K562 (cell line): ENCODE data around the gene MC1R. TPM values are rescaled to one million over a fixed set of nuclear protein-coding genes. Genes with fewer than 3 reads are reported as not detected.

Experiments used
- ATAC-seq: fragments of 200-7000 bp; cut with Tn5 transposase; 3 replicates; pipeline ENCODE4 v1.9.1; 2020; ENCODE audit warnings: moderate library complexity
- BruUV-seq: library from RNA; stranded (reverse); fragments of 400-500 nt; replicated peaks from 2 replicates; lab custom pipeline; 2021; lab: Mats Ljungman, UMichigan
- CTCF ChIA-PET: fragments of 300-600 bp; formaldehyde crosslinking; extraction: SDS; loops from one replicate; lab custom pipeline; 2021; ENCODE audit warnings: low intra/inter-chr PET ratio; lab: Yijun Ruan, JAX
- POLR2A ChIA-PET: fragments of 300-600, 350-650 bp; sonication (Branson Sonifier 250); formaldehyde crosslinking; extraction: SDS; loops from one replicate; lab custom pipeline; 2021; ENCODE audit warnings: antibody characterized with exemption, inconsistent platforms; lab: Yijun Ruan, JAX
- DNase-seq, 4 experiments: peaks; one replicate each; pipeline versions ENCODE4 v3.0.0 to v3.0.0-alpha.2; 2011 to 2018; ENCODE audit warnings: low spot score in 3 of 4, mixed read lengths in 3 of 4; ENCODE audit errors: extremely low read depth in 1 of 4
- FAIRE-seq: peaks from 2 replicates; lab custom pipeline; 2011; peaks lifted over from hg19 to GRCh38; lab: Jason Lieb, UNC
- H2AFZ ChIP-seq: 2 replicates; pipeline ENCODE4 v1.6.0; 2011; ENCODE audit warnings: low read depth, low read length, control low read depth, inconsistent platforms
- H3K27ac ChIP-seq: fragments of 200-600 bp; 3 replicates; pipeline ENCODE4 v1.8.0; 2011; ENCODE audit warnings: low read depth, mild to moderate bottlenecking, control low read depth, inconsistent platforms, low read length, moderate library complexity, mixed read lengths; ENCODE audit errors: extremely low read depth
- H3K27me3 ChIP-seq, 2 experiments: fragments of 300-600 bp in 1 of 2; 2 replicates in 1 of 2; 3 replicates in 1 of 2; pipeline versions ENCODE4 v1.6.0 to v1.8.0; 2011; ENCODE audit warnings: inconsistent platforms in 2 of 2, low read length in 2 of 2, mild to moderate bottlenecking in 1 of 2, mixed read lengths in 1 of 2, moderate library complexity in 1 of 2; ENCODE audit not compliant: control insufficient read depth in 2 of 2, insufficient read depth in 2 of 2
- H3K36me3 ChIP-seq: fragments of 300-600 bp; 3 replicates; pipeline ENCODE4 v1.8.0; 2011; ENCODE audit warnings: mild to moderate bottlenecking, low read length, inconsistent platforms; ENCODE audit not compliant: control insufficient read depth, insufficient read depth
- H3K4me1 ChIP-seq, 2 experiments: fragments of 200-600 bp in 1 of 2; replicated peaks in 1 of 2; 2 replicates in 1 of 2; 3 replicates in 1 of 2; pipeline versions ENCODE4 v1.5.1 to v1.8.0; 2011; ENCODE audit warnings: inconsistent platforms in 2 of 2, low read length in 2 of 2, mild to moderate bottlenecking in 1 of 2, mixed read lengths in 1 of 2, moderate library complexity in 1 of 2; ENCODE audit not compliant: control insufficient read depth in 2 of 2, insufficient read depth in 2 of 2
- H3K4me2 ChIP-seq: 2 replicates; pipeline ENCODE4 v1.6.1; 2011; ENCODE audit warnings: low read length, control low read depth, inconsistent platforms, mixed read lengths; ENCODE audit not compliant: insufficient read depth
- H3K4me3 ChIP-seq: fragments of 200-600 bp; sonication (generic), shearing (Covaris generic); 2 replicates; pipeline ENCODE4 v1.5.1; 2016; ENCODE audit warnings: control low read depth, inconsistent platforms
- H3K79me2 ChIP-seq: fragments of 200-600 bp; 3 replicates; pipeline ENCODE4 v1.8.0; 2011; ENCODE audit warnings: low read length, inconsistent platforms; ENCODE audit not compliant: control insufficient read depth, insufficient read depth
- H3K9ac ChIP-seq, 2 experiments: 2 replicates each; pipeline versions ENCODE4 v1.6.0 to v1.6.1; 2011; ENCODE audit warnings: low read depth in 2 of 2, low read length in 2 of 2, control low read depth in 1 of 2, inconsistent platforms in 1 of 2, mild to moderate bottlenecking in 1 of 2, mixed read lengths in 1 of 2; ENCODE audit not compliant: insufficient read depth in 1 of 2
- H3K9me1 ChIP-seq: one replicate; pipeline ENCODE4 v1.6.0; 2011; ENCODE audit warnings: inconsistent platforms, mild to moderate bottlenecking, low read length, moderate library complexity; ENCODE audit not compliant: control insufficient read depth, insufficient read depth
- H3K9me3 ChIP-seq: replicated peaks from 2 replicates; pipeline ENCODE4 v1.5.1; 2011; ENCODE audit warnings: low read depth, low read length, inconsistent platforms; ENCODE audit not compliant: control insufficient read depth, insufficient read depth
- H4K20me1 ChIP-seq: replicated peaks from 2 replicates; pipeline ENCODE4 v1.6.1; 2011; ENCODE audit warnings: low read length, inconsistent platforms, mixed read lengths; ENCODE audit not compliant: control insufficient read depth, insufficient read depth
- BRF1 ChIP-seq: IDR thresholded peaks from 3 replicates; pipeline ENCODE4 v1.6.1; 2011; ENCODE audit warnings: borderline replicate concordance, mild to moderate bottlenecking; ENCODE audit not compliant: insufficient read length; ENCODE audit errors: extremely low read depth
- CSDE1 ChIP-seq, 2 experiments: fragments of 450-650 bp; IDR thresholded peaks; 2 replicates each; pipeline ENCODE4 v1.6.1; 2016; ENCODE audit warnings: mild to moderate bottlenecking in 1 of 2
- MNT ChIP-seq, 2 experiments: fragments of 450-650 bp; conservative IDR thresholded peaks; 2 replicates each; pipeline ENCODE4 v1.6.1; 2017; ENCODE audit warnings: mild to moderate bottlenecking in 2 of 2, moderate library complexity in 2 of 2
- WGBS: fragments of 100-300 bp; shearing (Covaris generic); methylation state at CpG from one replicate; pipeline ENCODE4 v1.1.6; 2016; ENCODE audit warnings: low coverage, mixed read lengths; ENCODE audit not compliant: insufficient coverage; ENCODE audit errors: missing lambda C conversion rate; 5-methylcytosine and 5-hydroxymethylcytosine counted together
- in situ Hi-C: fragments of 300-500 bp; cut with MboI; formaldehyde crosslinking; loops from 4 replicates; pipeline ENCODE4 v1.15.0; 2018; ENCODE audit warnings: inconsistent platforms, mixed read lengths
- intact Hi-C: fragments of 100-400 bp; cut with micrococcal nuclease; formaldehyde crosslinking; loops from 2 replicates; pipeline ENCODE4 v1.14.2; 2022
- polyA plus RNA-seq, 8 experiments: library from polyadenylated mRNA; depleted of rRNA in 4 of 8; stranded (reverse) in 5 of 8; unstranded in 3 of 8; fragments of >200 nt; fragmentation: Nextera tagmentation in 2 of 8; fragmentation: Illumina TruSeq in 1 of 8; extraction: Ambion mirVana in 2 of 8; extraction: Trizol in 1 of 8; gene quantifications; 2 replicates each; pipeline versions ENCODE4 v1.2.1 to v1.2.3, GENCODE V29; 2011 to 2014; ENCODE audit warnings: inconsistent platforms in 1 of 8, missing spikeins in 1 of 8
- total RNA-seq, 7 experiments: library from RNA; depleted of rRNA in 6 of 7; stranded (reverse); fragments of >200 nt in 6 of 7; fragmentation: Illumina TruSeq in 2 of 7; extraction: Trizol in 2 of 7; gene quantifications; 2 replicates each; pipeline versions ENCODE4 v1.2.1 to v1.2.3, GENCODE V29; 2011 to 2021; ENCODE audit warnings: low replicate concordance in 1 of 7
- TF ChIP-seq, protein P1 (sequence below): sonication (generic); formaldehyde crosslinking; IDR thresholded peaks from 2 replicates; pipeline ENCODE4 v1.4.0; 2020; ENCODE audit warnings: mild to moderate bottlenecking, missing genetic modification reagents
- TF ChIP-seq, protein P2 (sequence below), 2 experiments: fragments of 450-650 bp; formaldehyde crosslinking in 1 of 2; IDR thresholded peaks; 2 replicates each; pipeline versions ENCODE4 v1.4.0 to v1.6.1; 2014 to 2020; ENCODE audit warnings: mild to moderate bottlenecking in 2 of 2, borderline replicate concordance in 1 of 2, low read depth in 1 of 2

MC1R gene
- total and polyA plus RNA-seq, 9 of the 15 experiments (the other 6 are each of a cell fraction or from before 2014, with no cell fraction given) = 0.14 to 5.3 (median 2.5) TPM; not detected in 1

GRCh38 chr16:89923640-89924296 is 5.1 kb downstream of the MC1R start (continued):
- TF ChIP-seq, protein P1, sequence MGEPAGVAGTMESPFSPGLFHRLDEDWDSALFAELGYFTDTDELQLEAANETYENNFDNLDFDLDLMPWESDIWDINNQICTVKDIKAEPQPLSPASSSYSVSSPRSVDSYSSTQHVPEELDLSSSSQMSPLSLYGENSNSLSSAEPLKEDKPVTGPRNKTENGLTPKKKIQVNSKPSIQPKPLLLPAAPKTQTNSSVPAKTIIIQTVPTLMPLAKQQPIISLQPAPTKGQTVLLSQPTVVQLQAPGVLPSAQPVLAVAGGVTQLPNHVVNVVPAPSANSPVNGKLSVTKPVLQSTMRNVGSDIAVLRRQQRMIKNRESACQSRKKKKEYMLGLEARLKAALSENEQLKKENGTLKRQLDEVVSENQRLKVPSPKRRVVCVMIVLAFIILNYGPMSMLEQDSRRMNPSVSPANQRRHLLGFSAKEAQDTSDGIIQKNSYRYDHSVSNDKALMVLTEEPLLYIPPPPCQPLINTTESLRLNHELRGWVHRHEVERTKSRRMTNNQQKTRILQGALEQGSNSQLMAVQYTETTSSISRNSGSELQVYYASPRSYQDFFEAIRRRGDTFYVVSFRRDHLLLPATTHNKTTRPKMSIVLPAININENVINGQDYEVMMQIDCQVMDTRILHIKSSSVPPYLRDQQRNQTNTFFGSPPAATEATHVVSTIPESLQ (CRISPR knock-in tag) = no peak
- TF ChIP-seq MNT (conservative IDR thresholded peaks at IDR 0.05) (no peak), BRF1 (no peak)

GRCh38 chr16:89924297-89924924 is 5.7 kb downstream of the MC1R start:
- FAIRE-seq (peak; percentile 85), DNase-seq (peak; percentile 46 to 78 (median 52))
- no peak overlapping the region for H3K27ac ChIP-seq
- TF ChIP-seq, protein P2, sequence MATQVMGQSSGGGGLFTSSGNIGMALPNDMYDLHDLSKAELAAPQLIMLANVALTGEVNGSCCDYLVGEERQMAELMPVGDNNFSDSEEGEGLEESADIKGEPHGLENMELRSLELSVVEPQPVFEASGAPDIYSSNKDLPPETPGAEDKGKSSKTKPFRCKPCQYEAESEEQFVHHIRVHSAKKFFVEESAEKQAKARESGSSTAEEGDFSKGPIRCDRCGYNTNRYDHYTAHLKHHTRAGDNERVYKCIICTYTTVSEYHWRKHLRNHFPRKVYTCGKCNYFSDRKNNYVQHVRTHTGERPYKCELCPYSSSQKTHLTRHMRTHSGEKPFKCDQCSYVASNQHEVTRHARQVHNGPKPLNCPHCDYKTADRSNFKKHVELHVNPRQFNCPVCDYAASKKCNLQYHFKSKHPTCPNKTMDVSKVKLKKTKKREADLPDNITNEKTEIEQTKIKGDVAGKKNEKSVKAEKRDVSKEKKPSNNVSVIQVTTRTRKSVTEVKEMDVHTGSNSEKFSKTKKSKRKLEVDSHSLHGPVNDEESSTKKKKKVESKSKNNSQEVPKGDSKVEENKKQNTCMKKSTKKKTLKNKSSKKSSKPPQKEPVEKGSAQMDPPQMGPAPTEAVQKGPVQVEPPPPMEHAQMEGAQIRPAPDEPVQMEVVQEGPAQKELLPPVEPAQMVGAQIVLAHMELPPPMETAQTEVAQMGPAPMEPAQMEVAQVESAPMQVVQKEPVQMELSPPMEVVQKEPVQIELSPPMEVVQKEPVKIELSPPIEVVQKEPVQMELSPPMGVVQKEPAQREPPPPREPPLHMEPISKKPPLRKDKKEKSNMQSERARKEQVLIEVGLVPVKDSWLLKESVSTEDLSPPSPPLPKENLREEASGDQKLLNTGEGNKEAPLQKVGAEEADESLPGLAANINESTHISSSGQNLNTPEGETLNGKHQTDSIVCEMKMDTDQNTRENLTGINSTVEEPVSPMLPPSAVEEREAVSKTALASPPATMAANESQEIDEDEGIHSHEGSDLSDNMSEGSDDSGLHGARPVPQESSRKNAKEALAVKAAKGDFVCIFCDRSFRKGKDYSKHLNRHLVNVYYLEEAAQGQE (IDR thresholded peaks at IDR 0.05; ENCODE audit: borderline replicate concordance) = peak; percentile 94
- TF ChIP-seq, protein P2 (CRISPR knock-in tag; IDR thresholded peaks at IDR 0.05; ENCODE audit: low read depth) = peak; percentile 73
- TF ChIP-seq CSDE1 (IDR thresholded peaks at IDR 0.05) = peak in 1 of 2 experiments; percentile 74; a peak in 2 of 4 replicates

More at GRCh38 chr16:89924297-89924924, 5.7 kb downstream of the MC1R start:
- Histone ChIP-seq H3K4me2 (no peak overlapping the region), H3K9me1 (no peaks in the 10 kb centered on the region), H3K9ac (no peak overlapping the region), H3K4me3 (no peak overlapping the region), H4K20me1 (0 out of 2 replicates have a peak, but pooled peaks cover 12% of the 10 kb centered on the region), H3K36me3 (no peaks in the 10 kb centered on the region), H3K27me3 (no peaks in the 10 kb centered on the region), H3K79me2 (no peaks in the 10 kb centered on the region; the same call in 2 of the 3 replicates), H3K9me3 (no peaks in the 10 kb centered on the region), H2AFZ (no peak overlapping the region), H3K4me1 (peaks cover 21 to 73% of the 10 kb centered on the region in 2 experiments)
- ChIA-PET POLR2A (interaction anchor here (0.5 to 2.9 kb wide), 8 partner anchors 9 to 108 kb away, joined by 3 to 19 read pairs (median 3); partner anchors contain the start of gene FANCA), CTCF (no interaction called here)
- WGBS = 8% methylated on average over 6 of the region's 14 CpGs
- no peak for ATAC-seq
- in situ Hi-C loops = no loop called here
- no TSS peak for BruUV-seq
- intact Hi-C loops = loop anchor here (5.0 to 10.0 kb wide), 2 partner anchors 50 to 107 kb away; partner anchors contain the start of gene FANCA
